ENCODE data around the gene CACNA2D2.

- no peak for TF ChIP-seq CTCF (IDR thresholded peaks at IDR 0.05)
- no peak for TF ChIP-seq REST (IDR thresholded peaks at IDR 0.05; ENCODE audit: insufficient read depth in 1 of 2, low read depth in 2 of 2, low read length in 1 of 2)
- TF ChIP-seq POLR2AphosphoS5 (IDR thresholded peaks at IDR 0.05; ENCODE audit: low read depth, low read length): no peak
- TF ChIP-seq SIN3A (IDR thresholded peaks at IDR 0.05; ENCODE audit: borderline replicate concordance, insufficient read depth, low read depth, low read length): no peak
- no peak for TF ChIP-seq TCF7L2 (IDR thresholded peaks at IDR 0.05; ENCODE audit: low read depth, low read length)
These were observed 120.7 kb downstream of the CACNA2D2 start for GRCh38 chr3:50382722-50383121.
